KOPT-K1 (cell line): ENCODE results near the gene SERTAD3.
A peak's percentile ranks its signal among the peaks of the same experiment; 100 is the strongest.
"Not testable (repeated sequence)": the region's sequence is repeated elsewhere in the genome, so short reads cannot be mapped to it uniquely, and the experiment has no call there.

Experiments
- H3K27ac ChIP-seq: fragments of 200-600 bp; sonication (generic); 2 replicates; pipeline ENCODE4 v1.5.1; 2016; ENCODE audit warnings: antibody characterized with exemption, mild to moderate bottlenecking, low read depth, low read length; ENCODE audit not compliant: poor library complexity, severe bottlenecking
- H3K36me3 ChIP-seq: fragments of 200-600 bp; sonication (generic); 2 replicates; pipeline ENCODE4 v1.5.1; 2017; ENCODE audit warnings: antibody characterized with exemption, mild to moderate bottlenecking, low read length, moderate library complexity; ENCODE audit not compliant: insufficient read depth
- H3K9me3 ChIP-seq: fragments of 200-600 bp; sonication (generic); 2 replicates; pipeline ENCODE4 v1.5.1; 2017; ENCODE audit warnings: antibody characterized with exemption, low read length, mild to moderate bottlenecking; ENCODE audit not compliant: insufficient read depth, poor library complexity, severe bottlenecking

The SERTAD3 gene, protein sequence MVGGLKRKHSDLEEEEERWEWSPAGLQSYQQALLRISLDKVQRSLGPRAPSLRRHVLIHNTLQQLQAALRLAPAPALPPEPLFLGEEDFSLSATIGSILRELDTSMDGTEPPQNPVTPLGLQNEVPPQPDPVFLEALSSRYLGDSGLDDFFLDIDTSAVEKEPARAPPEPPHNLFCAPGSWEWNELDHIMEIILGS

DNA sequence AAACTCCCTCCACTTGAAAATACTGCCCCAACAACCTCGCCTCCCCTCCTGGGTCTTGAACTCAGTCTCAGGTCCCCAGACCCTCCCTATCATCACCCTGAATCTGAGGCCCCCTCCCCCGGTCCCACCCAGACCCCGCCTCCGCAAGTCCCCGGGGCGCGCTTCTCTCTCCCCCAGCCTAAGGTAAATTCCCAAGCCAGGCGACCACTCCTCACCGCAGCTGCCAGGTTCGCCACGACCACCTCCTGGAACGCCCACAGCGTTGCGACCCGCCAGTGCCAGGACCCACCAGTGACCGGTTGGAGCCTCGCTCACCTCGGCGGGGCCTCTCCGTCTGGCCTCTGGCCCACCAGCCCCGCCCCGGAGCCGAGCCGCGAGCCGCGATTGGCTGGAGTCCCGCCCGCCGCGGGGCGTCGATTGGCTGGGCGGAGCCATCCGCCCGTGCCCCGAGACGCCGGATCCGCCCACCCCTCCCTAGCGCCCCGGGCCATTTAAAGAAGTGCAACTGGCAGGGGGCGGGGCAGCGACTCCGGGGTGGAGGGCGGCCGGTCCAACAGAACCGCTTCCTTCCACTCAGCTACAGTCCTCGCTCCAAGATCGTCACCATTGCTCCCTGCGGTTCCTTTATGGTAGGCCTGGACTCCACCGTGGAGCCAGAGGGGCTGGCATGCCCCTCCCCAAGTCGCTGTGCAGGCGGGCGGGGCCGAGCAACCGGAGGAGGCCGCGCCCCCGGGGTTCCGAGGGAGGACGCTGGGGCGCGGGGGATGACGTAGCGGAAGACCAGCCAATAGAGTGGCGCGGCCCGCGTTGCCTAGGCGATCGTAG, at the start of gene SERTAD3:
Gene SERTAD3, minus strand, starts transcription at position 336 of the 825 bp plus-strand sequence. CDS start 2,255 bp downstream, outside the sequence.
- peak within 1 kb of the TSS; percentile 80 for H3K27ac ChIP-seq
- no peaks in the 10 kb centered on the region for H3K9me3 ChIP-seq
- H3K36me3 ChIP-seq = peaks cover 17% of the 10 kb centered on the region

DNA sequence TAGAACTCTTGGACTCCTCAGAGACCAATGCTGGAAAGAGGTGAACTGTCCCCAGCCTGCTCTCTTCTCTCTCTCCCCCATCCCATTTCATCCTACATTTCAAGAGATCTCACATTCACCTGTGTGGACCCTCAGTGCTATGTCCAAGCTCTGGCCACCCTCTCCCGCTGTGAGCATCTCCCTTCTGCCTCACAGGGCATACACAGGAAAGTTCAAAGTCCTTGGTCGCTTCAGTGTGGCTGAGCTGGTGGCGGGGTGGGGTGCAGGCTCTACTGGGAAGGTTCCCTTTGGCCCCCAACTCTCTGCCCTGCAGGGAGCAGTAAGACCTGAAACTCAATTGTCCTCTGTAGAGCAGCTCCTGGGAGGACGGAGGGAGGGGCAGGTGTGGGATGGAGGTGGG, 49.6 kb upstream of the SERTAD3 start:
- H3K27ac ChIP-seq = no peak overlapping the region
- no peaks in the 10 kb centered on the region for H3K9me3 ChIP-seq
- no peaks in the 10 kb centered on the region for H3K36me3 ChIP-seq

DNA sequence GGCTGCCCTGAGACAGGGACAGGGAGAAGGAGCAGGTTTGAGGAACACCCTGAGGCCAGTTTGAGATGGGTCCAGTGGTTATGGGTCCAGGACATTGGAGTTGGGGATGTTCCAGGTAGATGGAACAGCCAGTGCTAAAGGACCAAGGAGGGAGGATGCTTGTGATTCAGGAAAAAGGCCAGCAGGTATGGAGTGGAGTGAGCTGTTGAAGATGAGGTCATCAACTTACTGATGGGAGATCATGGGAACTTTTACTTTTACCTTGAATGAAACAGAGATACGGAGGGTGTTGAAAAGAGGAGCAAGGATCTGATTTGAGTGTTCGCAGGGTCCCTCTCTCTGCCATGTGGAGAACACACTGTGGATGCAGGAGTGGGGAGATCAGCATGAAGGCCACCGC, 48.1 kb upstream of the SERTAD3 start:
- Histone ChIP-seq H3K9me3 (no peaks in the 10 kb centered on the region), H3K27ac (no peak overlapping the region), H3K36me3 (no peaks in the 10 kb centered on the region)

DNA sequence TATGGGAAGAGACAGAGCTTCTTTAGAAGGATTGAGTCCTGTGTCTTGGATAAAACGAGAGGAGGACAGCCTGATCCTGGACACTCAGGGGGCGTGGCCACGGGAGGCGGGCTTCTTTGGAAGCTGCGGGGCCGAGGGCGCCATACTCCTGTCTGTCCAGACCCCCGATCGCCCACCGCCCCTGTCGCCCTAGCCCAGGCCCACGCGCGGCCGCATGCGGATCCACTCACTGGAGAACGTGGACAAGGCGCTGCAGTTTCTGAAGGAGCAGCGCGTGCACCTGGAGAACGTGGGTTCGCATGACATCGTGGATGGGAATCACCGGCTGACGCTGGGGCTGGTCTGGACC, 45.7 kb upstream of the SERTAD3 start:
- Histone ChIP-seq H3K9me3 (no peaks in the 10 kb centered on the region), H3K27ac (no peak overlapping the region), H3K36me3 (no peaks in the 10 kb centered on the region)

DNA sequence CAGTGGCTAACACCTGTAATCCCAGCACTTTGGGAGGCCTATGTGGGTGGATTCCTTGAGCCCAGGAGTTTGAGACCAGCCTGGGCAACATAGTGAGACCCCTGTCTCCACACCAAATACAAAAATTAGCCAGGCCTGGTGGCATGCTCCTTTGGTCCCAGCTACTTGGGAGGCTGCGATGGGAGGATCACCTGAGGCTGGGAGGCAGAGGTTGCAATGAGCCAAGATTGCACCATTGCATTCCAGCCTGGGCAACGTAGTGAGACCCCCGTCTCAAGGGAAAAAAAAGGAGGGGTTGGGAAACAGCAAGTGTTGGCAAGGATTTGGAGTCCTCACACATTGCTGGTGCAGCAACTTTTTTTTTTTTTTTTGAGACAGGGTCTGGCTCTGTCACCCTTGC, 41.9 kb upstream of the SERTAD3 start:
- H3K9me3 ChIP-seq = no peaks in the 10 kb centered on the region
- no peaks in the 10 kb centered on the region for H3K36me3 ChIP-seq
- no peak overlapping the region for H3K27ac ChIP-seq

GRCh38 chr19:40475878-40476644, 31.9 kb upstream of the SERTAD3 start:
- not testable (repeated sequence) for H3K9me3 ChIP-seq, H3K36me3 ChIP-seq, H3K27ac ChIP-seq

DNA sequence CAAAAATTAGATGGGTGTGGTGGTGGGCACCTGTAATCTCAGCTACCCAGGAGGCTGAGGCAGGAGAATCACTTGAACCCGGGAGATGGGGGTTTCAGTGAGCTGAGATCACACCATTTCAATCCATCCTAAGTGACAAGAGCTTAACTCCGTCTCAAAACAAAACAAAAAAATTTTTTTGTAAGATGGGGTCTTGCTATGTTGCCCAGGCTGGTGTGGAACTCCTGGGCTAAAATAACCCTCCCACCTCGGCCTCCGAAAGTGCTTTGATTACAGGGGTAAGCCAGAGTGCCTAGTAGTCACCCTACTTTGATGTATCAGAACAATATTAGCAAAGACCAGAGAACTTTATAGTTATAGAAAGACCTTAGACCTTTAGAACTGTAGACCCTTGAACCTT, 30.6 kb upstream of the SERTAD3 start:
- H3K36me3 ChIP-seq = no peaks in the 10 kb centered on the region
- H3K9me3 ChIP-seq = no peaks in the 10 kb centered on the region
- H3K27ac ChIP-seq = no peak overlapping the region

DNA sequence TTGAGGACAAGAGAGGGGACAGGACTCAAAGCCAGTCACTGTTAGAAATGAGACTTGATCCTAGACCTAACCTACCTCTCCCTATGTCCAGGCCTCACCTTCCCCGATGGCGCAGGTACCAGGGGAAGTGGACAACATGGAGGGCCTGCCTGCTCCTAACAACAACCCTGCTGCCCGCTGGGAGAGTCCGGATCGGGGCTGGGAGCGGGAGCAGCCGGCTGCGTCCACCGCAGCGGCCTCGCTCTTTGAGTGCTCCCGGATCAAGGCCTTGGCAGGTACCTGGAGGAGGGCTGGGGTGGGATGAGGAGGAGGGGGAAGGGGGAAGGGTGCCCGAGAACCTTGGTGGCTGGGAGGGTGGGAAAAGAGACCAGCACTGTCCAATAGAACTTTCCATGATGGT, 28.4 kb upstream of the SERTAD3 start:
- Histone ChIP-seq H3K36me3 (no peaks in the 10 kb centered on the region), H3K27ac (no peak overlapping the region), H3K9me3 (no peaks in the 10 kb centered on the region)

GRCh38 chr19:40471111-40471510, 27.0 kb upstream of the SERTAD3 start:
- Histone ChIP-seq H3K27ac (no peak overlapping the region), H3K9me3 (no peaks in the 10 kb centered on the region), H3K36me3 (no peaks in the 10 kb centered on the region)

GRCh38 chr19:40469011-40469410, 24.9 kb upstream of the SERTAD3 start:
- no peaks in the 10 kb centered on the region for H3K36me3 ChIP-seq
- H3K9me3 ChIP-seq = no peaks in the 10 kb centered on the region
- H3K27ac ChIP-seq = no peak overlapping the region

- Histone ChIP-seq H3K36me3 (no peaks in the 10 kb centered on the region), H3K27ac (no peak within 1 kb of the TSS), H3K9me3 (no peaks in the 10 kb centered on the region)
Measured at GRCh38 chr19:40466985-40467734, 23.0 kb upstream of the SERTAD3 start, which contains the start of gene SPTBN4. Gene SPTBN4 (plus strand): TSS chr19:40467001. CDS start chr19:40472622, 5,621 bp downstream.

DNA sequence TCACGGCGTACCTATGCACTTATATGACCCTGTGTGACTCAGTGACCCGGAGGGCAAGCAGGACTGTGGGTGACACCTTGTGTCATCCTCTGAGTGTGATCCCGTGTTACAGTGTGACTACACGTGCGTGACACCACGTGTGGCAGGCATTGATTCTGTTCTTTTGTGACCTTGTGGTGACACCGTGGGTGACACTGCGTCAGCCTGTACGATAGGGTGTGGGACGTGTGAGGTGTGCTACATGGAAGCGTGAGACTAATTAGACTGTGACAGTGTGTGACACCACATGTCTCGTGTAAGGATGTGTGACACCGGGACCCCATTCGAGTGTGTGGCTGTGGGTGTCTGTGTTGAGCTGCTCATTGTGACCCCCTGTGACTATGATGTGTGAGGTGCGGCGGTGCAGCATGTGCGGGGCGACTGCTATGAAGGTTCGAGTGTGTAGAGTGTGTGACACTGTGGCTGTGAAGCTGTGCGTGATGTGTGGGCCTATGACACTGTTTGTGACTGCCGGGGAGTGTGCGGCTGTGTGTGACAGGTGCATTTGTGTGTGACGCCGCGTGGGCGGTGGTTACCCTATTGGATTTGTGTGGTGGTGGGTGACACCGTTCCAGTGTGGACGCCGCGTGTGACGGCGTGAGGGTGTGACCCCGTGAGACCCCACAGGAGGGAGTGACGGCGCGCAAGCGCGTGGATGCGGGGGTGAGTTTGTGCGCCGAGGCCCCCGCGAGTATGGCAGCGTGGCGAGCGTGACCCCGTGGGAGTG, 22.3 kb upstream of the SERTAD3 start:
- H3K27ac ChIP-seq = no peak overlapping the region
- no peaks in the 10 kb centered on the region for H3K9me3 ChIP-seq
- H3K36me3 ChIP-seq = no peaks in the 10 kb centered on the region

DNA sequence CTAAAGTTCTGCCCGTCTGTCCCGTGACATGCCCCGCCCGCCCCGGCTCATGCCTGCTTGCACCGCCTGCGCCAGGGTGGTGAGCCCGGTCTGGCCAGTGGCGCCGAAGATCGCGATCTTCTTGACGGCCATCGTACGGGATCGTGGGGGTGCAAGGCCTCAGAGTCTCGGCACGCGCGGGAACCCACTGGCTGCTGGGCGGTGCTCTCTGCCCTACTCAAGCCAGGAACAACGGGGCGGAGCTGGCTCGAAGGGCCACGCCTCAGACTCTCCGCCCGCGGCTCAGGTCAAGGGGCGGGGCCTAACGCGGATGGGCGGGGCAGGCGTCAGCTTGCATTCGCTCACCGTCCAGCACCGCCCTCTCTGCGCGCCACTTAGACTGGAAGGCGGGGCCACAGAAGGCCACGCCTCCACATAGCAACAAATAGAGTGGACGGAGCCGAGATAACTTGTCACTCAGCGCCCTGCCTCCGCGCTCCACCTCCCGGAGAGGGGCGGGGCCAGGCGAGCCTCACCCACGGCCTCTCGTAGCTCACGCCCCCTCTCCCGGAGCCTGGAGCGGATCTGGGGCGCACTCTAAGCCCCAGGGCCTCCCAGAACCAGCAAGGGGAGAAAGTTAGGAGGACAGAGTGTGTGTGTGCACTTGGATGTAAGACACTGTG, 21.6 kb upstream of the SERTAD3 start, which contains the start of gene BLVRB:
Gene BLVRB, minus strand, starts transcription at position 189 of the 662 bp plus-strand sequence. Its CDS starts 57 bp downstream, at position 132.
- peak within 1 kb of the TSS; percentile 26 for H3K27ac ChIP-seq

More for the DNA sequence above, 21.6 kb upstream of the SERTAD3 start, which contains the start of gene BLVRB:
- Histone ChIP-seq H3K9me3 (no peaks in the 10 kb centered on the region), H3K36me3 (no peaks in the 10 kb centered on the region)
